Panc1 (cell line): ENCODE measurements around the gene CHSY1. TPM values are rescaled to one million over a fixed set of nuclear protein-coding genes. Genes with fewer than 3 reads are reported as not detected.

Experiments used
- ATAC-seq: fragments of 200-7000 bp; cut with Tn5 transposase; 2 replicates; pipeline ENCODE4 v1.9.1; 2020; ENCODE audit warnings: mild to moderate bottlenecking, moderate library complexity
- BruUV-seq: library from RNA; stranded (reverse); fragments of 400-500 nt; replicated peaks from 2 replicates; lab custom pipeline; 2021; lab: Mats Ljungman, UMichigan
- CTCF ChIA-PET: fragments of 300-600 bp; sonication (Branson Sonifier 250); formaldehyde crosslinking; loops from one replicate; lab custom pipeline; 2022; ENCODE audit warnings: antibody characterized with exemption; lab: Charles Lee
- POLR2A ChIA-PET: fragments of 300-600 bp; sonication (Branson Sonifier 250); formaldehyde crosslinking; loops from one replicate; lab custom pipeline; 2022; ENCODE audit warnings: antibody characterized with exemption; lab: Charles Lee
- DNase-seq: peaks from one replicate; pipeline ENCODE4 v3.0.0-alpha.2; 2010; ENCODE audit warnings: low read depth, low spot score
- H3K27ac ChIP-seq: 2 replicates; pipeline ENCODE4 v1.5.1; 2011; ENCODE audit warnings: mild to moderate bottlenecking, low read length, inconsistent platforms
- H3K27me3 ChIP-seq: fragments of 200-500 bp; sonication (Bioruptor generic); 2 replicates; pipeline ENCODE4 v1.6.0; 2014; ENCODE audit warnings: low read length, inconsistent platforms; ENCODE audit not compliant: control insufficient read depth, insufficient read depth
- H3K36me3 ChIP-seq: fragments of 200-500 bp; sonication (Bioruptor generic); 2 replicates; pipeline ENCODE4 v1.5.1; 2014; ENCODE audit warnings: inconsistent platforms, mild to moderate bottlenecking, low read length, moderate library complexity; ENCODE audit not compliant: control insufficient read depth, insufficient read depth
- H3K4me1 ChIP-seq: 2 replicates; pipeline ENCODE4 v1.5.1; 2011; ENCODE audit warnings: inconsistent platforms, mild to moderate bottlenecking, low read length, moderate library complexity; ENCODE audit not compliant: control insufficient read depth, insufficient read depth
- H3K4me3 ChIP-seq, 2 experiments: 2 replicates each; pipeline ENCODE4 v1.5.1; 2011 to 2012; ENCODE audit warnings: low read depth in 2 of 2, low read length in 2 of 2, mild to moderate bottlenecking in 2 of 2, inconsistent platforms in 1 of 2, moderate library complexity in 1 of 2
- H3K9me3 ChIP-seq: fragments of 200-500 bp; sonication (Bioruptor generic); 2 replicates; pipeline ENCODE4 v1.5.1; 2014; ENCODE audit warnings: low read depth, mild to moderate bottlenecking, inconsistent platforms, low read length, moderate library complexity; ENCODE audit not compliant: control insufficient read depth, insufficient read depth
- CTCF ChIP-seq: fragments of 450-650 bp; IDR thresholded peaks from 2 replicates; pipeline ENCODE4 v1.5.1; 2017; ENCODE audit warnings: mild to moderate bottlenecking
- POLR2AphosphoS5 ChIP-seq: IDR thresholded peaks from 2 replicates; pipeline ENCODE4 v1.6.1; 2012; ENCODE audit warnings: mild to moderate bottlenecking, low read depth, low read length, moderate library complexity
- REST ChIP-seq, 2 experiments: IDR thresholded peaks; 2 replicates each; pipeline ENCODE4 v1.6.1; 2011 to 2012; ENCODE audit warnings: low read depth in 2 of 2, control low read depth in 1 of 2, low read length in 1 of 2, mild to moderate bottlenecking in 1 of 2, moderate library complexity in 1 of 2; ENCODE audit not compliant: insufficient read depth in 1 of 2
- SIN3A ChIP-seq: IDR thresholded peaks from 2 replicates; pipeline ENCODE4 v1.6.1; 2012; ENCODE audit warnings: low read depth, mild to moderate bottlenecking, low read length, moderate library complexity, borderline replicate concordance; ENCODE audit not compliant: insufficient read depth
- TCF7L2 ChIP-seq: IDR thresholded peaks from 2 replicates; pipeline ENCODE4 v1.6.1; 2011; ENCODE audit warnings: mild to moderate bottlenecking, low read depth, low read length, inconsistent platforms
- in situ Hi-C: cut with HindIII; loops from 2 replicates; pipeline ENCODE4 v1.10.0; 2016; ENCODE audit warnings: low sequenced_read_pairs, low pct_unique_long_range_greater_than_20kb
- intact Hi-C: fragments of 100-400 bp; cut with micrococcal nuclease; formaldehyde crosslinking; loops from one replicate; pipeline ENCODE4 v1.10.0; 2022; ENCODE audit not compliant: unreplicated experiment
- total RNA-seq: library from RNA; stranded (reverse); gene quantifications from one replicate; pipeline ENCODE4 v1.2.1, GENCODE V29; 2021; ENCODE audit not compliant: unreplicated experiment

CHSY1 gene
- total RNA-seq, 1 experiment from 2014 or later = 50.8 TPM

DNA sequence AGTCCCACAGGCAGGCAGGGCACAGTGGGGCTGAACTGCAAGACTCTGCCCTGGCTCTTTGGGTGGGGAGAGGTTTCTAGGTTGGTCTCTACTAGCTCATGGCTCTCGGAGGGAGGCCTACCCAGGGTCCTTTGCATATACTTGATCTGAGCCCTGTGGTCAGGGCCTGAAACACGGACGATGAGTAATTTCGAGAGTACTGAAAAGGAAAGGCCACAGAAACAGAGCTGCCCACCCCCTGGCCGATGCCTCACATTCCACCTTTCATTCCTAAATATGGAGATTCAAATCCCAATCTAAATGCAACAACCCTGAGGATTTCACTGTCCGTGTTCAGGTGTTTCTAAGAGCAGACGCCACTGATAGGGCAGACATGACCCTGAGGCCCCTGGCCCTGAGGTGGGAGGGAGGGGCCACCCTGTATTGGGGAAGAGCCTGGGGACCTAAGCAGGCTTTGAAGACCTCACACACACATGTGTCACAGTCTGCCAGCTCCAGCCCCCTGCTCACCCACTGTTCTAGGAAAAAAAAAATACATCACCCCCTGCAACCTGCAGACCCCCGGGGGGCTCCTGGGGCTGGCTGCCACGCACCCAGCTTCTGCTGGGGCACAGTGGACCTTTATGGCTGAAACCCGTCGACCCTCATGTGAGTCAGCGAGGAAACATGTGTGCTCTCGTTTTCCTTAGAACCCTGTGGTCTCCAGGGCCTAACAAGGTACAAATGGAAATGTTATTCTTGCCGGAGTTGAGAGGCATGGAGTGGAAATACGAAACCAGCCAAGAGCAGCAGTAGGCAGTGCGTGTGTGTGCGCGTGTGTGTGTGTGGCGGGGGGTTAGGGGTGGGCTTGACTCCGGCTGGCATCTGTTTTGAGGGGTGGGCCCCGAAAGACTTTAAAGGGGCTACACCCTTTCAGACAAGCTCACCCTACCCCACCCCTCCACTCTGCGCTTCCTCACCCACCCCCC lies 112.7 kb downstream of the CHSY1 start:
- H3K36me3 ChIP-seq = no peaks in the 10 kb centered on the region
- POLR2A ChIA-PET = interaction anchor here (0.7 kb wide), 1 partner anchor 9 kb away, joined by 4 read pairs; no protein-coding TSS in a partner anchor
- DNase-seq (no peak), ATAC-seq (no peak)
- in situ Hi-C loops (no loop called here), intact Hi-C loops (no loop called here)
- no peaks in the 10 kb centered on the region for H3K27me3 ChIP-seq
- no peak overlapping the region for H3K4me3 ChIP-seq
- H3K9me3 ChIP-seq = no peaks in the 10 kb centered on the region
- TF ChIP-seq SIN3A (no peak), POLR2AphosphoS5 (no peak), CTCF (no peak), REST (IDR thresholded peaks at IDR 0.05; ENCODE audit: insufficient read depth in 1 of 2, low read depth in 2 of 2, low read length in 1 of 2) (no peak)
- H3K27ac ChIP-seq = no peak overlapping the region
- BruUV-seq = no TSS peak
- CTCF ChIA-PET = no interaction called here
- peaks cover 3% of the 10 kb centered on the region; the same call in 1 of the 2 replicates for H3K4me1 ChIP-seq

GRCh38 chr15:101138086-101138660 lies 113.7 kb downstream of the CHSY1 start:
- ATAC-seq (no peak), DNase-seq (no peak)
- no peaks in the 10 kb centered on the region for H3K36me3 ChIP-seq
- in situ Hi-C loops = no loop called here
- TF ChIP-seq CTCF (no peak), POLR2AphosphoS5 (no peak), REST (IDR thresholded peaks at IDR 0.05; ENCODE audit: insufficient read depth in 1 of 2, low read depth in 2 of 2, low read length in 1 of 2) (no peak), SIN3A (no peak), TCF7L2 (no peak)
- ChIA-PET POLR2A (interaction anchor here (0.6 kb wide), 1 partner anchor 110 kb away, joined by 6 read pairs; no protein-coding TSS in a partner anchor), CTCF (no interaction called here)
- intact Hi-C loops = no loop called here
- no peak overlapping the region for H3K27ac ChIP-seq
- H3K27me3 ChIP-seq = no peaks in the 10 kb centered on the region
- peaks cover 3% of the 10 kb centered on the region; the same call in 1 of the 2 replicates for H3K4me1 ChIP-seq
- BruUV-seq = no TSS peak
- no peaks in the 10 kb centered on the region for H3K9me3 ChIP-seq
- H3K4me3 ChIP-seq = no peak overlapping the region
